BE2C (cell line): Measurements from ENCODE around the gene NDUFS7.

Experiments
- DNase-seq: peaks from one replicate; pipeline ENCODE4 v3.0.0-alpha.2; 2020
- H3K27me3 ChIP-seq: fragments of 250-450 bp; sonication (Bioruptor Pico); 2 replicates; pipeline ENCODE4 v1.5.1; 2020; ENCODE audit warnings: mild to moderate bottlenecking
- H3K36me3 ChIP-seq: fragments of 250-450 bp; sonication (Bioruptor Pico); 2 replicates; pipeline ENCODE4 v1.5.1; 2020; ENCODE audit warnings: mild to moderate bottlenecking
- H3K4me1 ChIP-seq: fragments of 250-450 bp; sonication (Bioruptor Pico); 2 replicates; pipeline ENCODE4 v1.5.1; 2020
- H3K4me3 ChIP-seq: 2 replicates; pipeline ENCODE4 v1.5.1; 2011; ENCODE audit warnings: low read depth, low read length
- H3K9me3 ChIP-seq: fragments of 250-450 bp; sonication (Bioruptor Pico); 2 replicates; pipeline ENCODE4 v1.5.1; 2020
- TF ChIP-seq, protein P1 (sequence below): IDR thresholded peaks from 2 replicates; pipeline ENCODE4 v1.5.1; 2012; ENCODE audit warnings: mild to moderate bottlenecking, low read depth, low read length

Gene NDUFS7

DNA sequence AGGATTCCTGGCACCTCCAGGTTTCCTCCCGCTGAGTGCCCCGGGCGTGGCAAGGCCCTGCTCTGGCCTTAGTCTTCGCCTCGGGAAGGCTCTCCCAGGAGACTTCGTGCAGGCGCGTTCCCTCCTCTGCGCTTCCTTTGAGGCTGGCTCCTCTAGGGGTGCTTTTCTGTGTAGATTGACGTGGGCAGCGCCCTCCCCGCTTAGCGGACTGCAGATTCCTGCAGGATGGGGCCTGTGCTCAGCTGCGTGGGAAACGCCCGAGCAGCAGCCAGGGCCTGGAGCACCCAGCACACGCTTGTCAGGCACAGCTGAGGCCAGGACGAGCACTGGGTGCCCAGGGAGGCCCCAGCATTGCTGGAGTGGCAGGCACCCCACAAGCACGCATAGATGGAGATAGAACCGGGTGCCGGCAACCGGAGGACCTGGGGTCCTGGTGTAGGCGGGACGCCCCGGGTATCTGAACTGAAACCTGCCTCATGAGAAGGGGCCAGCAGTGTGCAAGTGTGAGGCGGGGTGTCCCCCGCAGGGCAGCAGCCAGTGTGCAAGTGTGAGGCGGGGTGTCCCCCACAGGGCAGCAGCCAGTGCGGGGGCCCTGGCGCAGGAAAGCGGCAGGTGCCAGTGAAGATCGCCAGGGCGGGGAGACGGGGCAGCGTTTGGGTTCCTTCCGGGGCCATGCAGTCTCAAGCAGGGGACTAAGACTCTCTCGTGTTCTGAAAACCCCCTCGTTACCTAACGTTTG is 3.4 kb downstream of the NDUFS7 start:
- peaks cover 42% of the 10 kb centered on the region for H3K36me3 ChIP-seq
- no peak for DNase-seq
- H3K9me3 ChIP-seq = no peaks in the 10 kb centered on the region
- H3K4me1 ChIP-seq = no peaks in the 10 kb centered on the region
- H3K27me3 ChIP-seq = no peaks in the 10 kb centered on the region
- H3K4me3 ChIP-seq = no peak overlapping the region
- TF ChIP-seq, protein P1, sequence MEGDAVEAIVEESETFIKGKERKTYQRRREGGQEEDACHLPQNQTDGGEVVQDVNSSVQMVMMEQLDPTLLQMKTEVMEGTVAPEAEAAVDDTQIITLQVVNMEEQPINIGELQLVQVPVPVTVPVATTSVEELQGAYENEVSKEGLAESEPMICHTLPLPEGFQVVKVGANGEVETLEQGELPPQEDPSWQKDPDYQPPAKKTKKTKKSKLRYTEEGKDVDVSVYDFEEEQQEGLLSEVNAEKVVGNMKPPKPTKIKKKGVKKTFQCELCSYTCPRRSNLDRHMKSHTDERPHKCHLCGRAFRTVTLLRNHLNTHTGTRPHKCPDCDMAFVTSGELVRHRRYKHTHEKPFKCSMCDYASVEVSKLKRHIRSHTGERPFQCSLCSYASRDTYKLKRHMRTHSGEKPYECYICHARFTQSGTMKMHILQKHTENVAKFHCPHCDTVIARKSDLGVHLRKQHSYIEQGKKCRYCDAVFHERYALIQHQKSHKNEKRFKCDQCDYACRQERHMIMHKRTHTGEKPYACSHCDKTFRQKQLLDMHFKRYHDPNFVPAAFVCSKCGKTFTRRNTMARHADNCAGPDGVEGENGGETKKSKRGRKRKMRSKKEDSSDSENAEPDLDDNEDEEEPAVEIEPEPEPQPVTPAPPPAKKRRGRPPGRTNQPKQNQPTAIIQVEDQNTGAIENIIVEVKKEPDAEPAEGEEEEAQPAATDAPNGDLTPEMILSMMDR = no peak

DNA sequence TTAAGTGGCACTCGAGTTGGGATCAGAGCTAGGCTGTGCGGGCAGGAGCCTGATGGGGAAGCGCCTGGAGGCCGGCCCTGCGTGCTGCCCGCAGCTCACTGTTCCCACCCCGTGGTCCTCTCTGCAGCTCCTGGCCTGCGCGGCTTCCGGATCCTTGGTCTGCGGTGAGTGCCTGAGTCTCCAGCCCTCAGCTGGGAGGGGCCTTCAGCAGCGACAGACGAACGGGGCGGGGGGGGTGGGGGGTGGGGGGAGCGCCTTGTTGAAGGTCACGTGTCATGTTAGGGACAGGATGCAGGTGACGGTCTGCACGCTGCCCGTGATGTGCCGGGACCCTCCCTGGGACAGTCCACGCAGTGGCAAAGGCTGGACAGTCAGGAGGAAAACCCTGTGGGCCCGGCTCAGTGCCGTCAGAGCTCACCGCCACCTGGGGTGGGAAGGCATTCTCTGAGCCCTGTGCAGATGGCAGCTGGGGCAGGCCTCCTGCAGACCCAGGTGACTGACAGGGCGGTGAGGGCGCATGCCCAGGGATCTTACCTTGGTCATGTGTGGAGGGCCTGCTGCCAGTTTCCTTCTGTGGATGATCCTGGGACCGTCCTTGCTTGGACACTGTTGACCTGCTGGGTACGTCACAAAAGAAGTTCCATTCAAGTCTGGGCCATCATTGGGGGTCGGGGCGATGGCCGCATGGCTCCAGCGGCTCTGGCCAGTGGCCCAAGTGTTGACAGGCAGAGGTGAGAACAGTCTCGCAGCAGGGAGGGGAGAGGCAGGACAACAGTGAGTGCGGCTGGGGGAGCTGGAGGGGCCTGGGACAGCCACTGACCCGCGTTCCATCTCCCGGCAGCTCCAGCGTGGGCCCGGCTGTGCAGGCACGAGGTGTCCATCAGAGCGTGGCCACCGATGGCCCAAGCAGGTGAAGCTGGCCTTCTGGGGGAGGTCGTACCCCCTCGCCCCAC is 4.3 kb downstream of the NDUFS7 start:
- Histone ChIP-seq H3K4me1 (no peaks in the 10 kb centered on the region), H3K27me3 (no peaks in the 10 kb centered on the region), H3K4me3 (no peak overlapping the region), H3K9me3 (no peaks in the 10 kb centered on the region), H3K36me3 (peaks cover 51% of the 10 kb centered on the region)
- DNase-seq = no peak
- TF ChIP-seq, protein P1 = no peak

DNA sequence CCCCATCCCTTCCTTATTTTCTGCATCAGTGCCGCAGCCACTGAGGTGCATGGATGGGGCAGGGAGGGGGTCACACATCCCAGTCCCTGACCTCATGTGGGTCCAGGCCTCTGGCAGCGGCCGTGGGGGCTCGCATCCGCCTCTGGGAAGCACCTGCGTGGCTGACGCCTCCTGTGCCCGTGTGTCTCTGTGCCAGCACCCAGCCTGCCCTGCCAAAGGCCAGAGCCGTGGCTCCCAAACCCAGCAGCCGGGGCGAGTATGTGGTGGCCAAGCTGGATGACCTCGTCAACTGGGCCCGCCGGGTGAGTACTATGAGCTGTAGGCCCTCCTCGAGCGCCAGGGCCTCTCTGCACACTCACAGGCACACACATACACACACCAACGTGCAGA is 4.9 kb downstream of the NDUFS7 start:
- TF ChIP-seq, protein P1 = no peak
- Histone ChIP-seq H3K27me3 (no peaks in the 10 kb centered on the region), H3K4me1 (no peaks in the 10 kb centered on the region), H3K4me3 (no peak overlapping the region), H3K9me3 (no peaks in the 10 kb centered on the region), H3K36me3 (peaks cover 57% of the 10 kb centered on the region)
- no peak for DNase-seq

DNA sequence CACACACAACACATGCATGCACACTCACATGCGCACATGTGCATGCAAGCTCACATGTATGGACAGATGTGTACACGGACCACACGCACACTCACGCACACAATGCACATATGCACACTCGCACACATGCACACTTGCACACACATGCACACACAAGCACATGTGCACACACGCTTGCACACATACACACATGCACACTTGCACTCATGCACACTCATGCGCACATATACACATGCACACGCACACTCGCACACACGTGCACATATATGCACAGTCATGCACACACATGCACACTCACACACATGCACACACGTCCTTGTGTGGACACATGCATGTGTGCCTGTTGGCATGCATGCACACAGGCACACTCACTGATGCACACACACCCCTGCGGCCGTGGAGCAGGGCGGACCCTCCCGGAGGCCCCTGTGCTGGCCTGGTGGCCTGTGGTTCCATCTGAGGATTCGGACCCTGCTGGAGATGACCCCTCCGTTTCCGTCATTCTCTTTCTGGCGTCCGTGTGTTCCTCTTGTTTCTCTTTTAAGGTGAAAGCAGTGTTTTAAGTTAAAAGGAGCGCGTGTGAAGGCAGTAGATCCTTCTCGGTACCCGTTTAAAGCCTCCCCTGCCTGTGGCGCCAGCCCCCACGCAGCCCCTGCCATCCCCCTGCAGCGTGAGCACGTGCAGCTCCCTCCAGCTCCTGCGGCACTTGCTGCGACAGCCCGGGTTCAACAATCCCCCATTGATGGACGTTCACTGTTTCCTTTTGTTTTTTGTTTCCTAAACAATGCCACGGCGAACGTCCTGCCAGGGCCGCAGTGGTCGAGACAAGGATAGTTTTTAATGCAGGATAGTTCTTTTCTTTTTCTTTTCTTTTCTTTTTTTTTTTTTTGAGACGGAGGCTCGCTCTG is 5.6 kb downstream of the NDUFS7 start:
- no peak for DNase-seq
- Histone ChIP-seq H3K36me3 (peaks cover 63% of the 10 kb centered on the region), H3K4me1 (no peaks in the 10 kb centered on the region), H3K27me3 (no peaks in the 10 kb centered on the region), H3K9me3 (no peaks in the 10 kb centered on the region), H3K4me3 (no peak overlapping the region)
- TF ChIP-seq, protein P1 = no peak

DNA sequence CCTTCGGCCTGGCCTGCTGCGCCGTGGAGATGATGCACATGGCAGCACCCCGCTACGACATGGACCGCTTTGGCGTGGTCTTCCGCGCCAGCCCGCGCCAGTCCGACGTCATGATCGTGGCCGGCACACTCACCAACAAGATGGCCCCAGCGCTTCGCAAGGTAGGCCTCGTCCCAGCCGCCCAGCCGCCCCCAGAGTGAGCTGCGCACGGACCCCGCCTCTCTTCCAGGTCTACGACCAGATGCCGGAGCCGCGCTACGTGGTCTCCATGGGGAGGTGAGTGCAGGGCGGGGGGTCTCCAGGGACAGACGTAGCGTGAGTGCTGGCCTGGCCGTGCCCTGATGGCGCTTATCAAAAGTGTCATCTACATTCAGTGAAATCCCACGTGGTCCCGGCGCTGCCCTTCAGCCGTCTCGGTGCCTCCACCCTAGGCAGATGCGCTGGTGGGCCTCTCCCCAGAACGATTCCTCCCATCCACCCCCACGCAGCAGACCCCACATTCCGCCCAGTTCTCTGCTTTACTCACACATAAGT is 7.2 kb downstream of the NDUFS7 start:
- Histone ChIP-seq H3K4me1 (peaks cover 14% of the 10 kb centered on the region), H3K9me3 (no peaks in the 10 kb centered on the region), H3K36me3 (peaks cover 62% of the 10 kb centered on the region), H3K27me3 (no peaks in the 10 kb centered on the region), H3K4me3 (no peak overlapping the region)
- TF ChIP-seq, protein P1 = no peak
- no peak for DNase-seq
